ENCODE measurements around the gene CTSK.

DNA sequence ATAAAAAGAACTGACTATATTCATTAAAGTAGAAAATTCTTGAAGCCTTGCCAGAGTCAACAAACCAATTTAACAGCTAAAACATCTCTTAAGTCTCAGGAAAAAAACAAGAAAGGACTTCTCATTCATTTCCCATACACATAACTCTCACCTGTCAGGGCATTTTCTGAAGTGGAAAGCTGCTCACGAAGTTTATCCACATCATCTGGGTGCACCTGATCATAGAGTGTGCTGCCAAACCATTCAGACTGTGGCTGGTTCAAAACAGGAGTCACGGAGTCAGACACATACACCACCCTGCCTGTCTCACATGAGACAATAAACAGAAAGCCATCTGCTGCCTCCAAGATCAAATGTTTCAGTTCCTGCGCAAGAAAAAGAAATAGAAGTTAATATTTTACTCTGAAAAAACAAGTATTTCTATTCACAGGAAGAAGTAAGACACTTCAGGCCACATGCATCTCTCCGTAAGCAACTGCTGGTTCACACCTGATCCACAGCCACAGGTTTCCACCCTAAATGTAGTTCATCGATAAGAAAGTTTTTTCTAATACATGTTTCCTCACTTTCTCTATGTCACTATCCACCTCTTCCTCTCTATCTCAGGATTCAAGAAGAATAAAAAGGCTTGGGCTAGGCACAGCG, 28.2 kb upstream of the CTSK start:
- TF ChIP-seq, protein P1, sequence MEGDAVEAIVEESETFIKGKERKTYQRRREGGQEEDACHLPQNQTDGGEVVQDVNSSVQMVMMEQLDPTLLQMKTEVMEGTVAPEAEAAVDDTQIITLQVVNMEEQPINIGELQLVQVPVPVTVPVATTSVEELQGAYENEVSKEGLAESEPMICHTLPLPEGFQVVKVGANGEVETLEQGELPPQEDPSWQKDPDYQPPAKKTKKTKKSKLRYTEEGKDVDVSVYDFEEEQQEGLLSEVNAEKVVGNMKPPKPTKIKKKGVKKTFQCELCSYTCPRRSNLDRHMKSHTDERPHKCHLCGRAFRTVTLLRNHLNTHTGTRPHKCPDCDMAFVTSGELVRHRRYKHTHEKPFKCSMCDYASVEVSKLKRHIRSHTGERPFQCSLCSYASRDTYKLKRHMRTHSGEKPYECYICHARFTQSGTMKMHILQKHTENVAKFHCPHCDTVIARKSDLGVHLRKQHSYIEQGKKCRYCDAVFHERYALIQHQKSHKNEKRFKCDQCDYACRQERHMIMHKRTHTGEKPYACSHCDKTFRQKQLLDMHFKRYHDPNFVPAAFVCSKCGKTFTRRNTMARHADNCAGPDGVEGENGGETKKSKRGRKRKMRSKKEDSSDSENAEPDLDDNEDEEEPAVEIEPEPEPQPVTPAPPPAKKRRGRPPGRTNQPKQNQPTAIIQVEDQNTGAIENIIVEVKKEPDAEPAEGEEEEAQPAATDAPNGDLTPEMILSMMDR (conservative IDR thresholded peaks at IDR 0.05; ENCODE audit: low read depth, low read length): no peak
- TF ChIP-seq EZH2 (IDR thresholded peaks at IDR 0.05; ENCODE audit: low read length, unreplicated experiment): no peak
- no peak for TF ChIP-seq EZH2phosphoT487 (IDR thresholded peaks at IDR 0.05; ENCODE audit: borderline replicate concordance, low read length)
